T-cell (primary cell): ENCODE data around the gene FBXO44. TPM values are rescaled to one million over a fixed set of nuclear protein-coding genes. Genes with fewer than 3 reads are reported as not detected.

ENCODE experiments used
- ATAC-seq, 4 experiments: fragments of 200-7000 bp in 3 of 4; fragments of 150-1000 bp in 1 of 4; cut with Tn5 transposase; replicated peaks in 1 of 4; 1 replicate in 3 of 4; 2 replicates in 1 of 4; pipeline ENCODE4 v1.10.0; 2021; ENCODE audit warnings: moderate library complexity in 3 of 4, mild to moderate bottlenecking in 2 of 4, moderate number of reproducible peaks in 1 of 4
- CTCF ChIA-PET, 2 donors: fragments of 300-600 bp; sonication (Branson Sonifier 250); formaldehyde crosslinking; loops; one replicate each; lab custom pipeline; 2022; ENCODE audit warnings: antibody characterized with exemption in 2 of 2; lab: Charles Lee
- POLR2A ChIA-PET, 2 donors: fragments of 300-600 bp; sonication (Branson Sonifier 250); formaldehyde crosslinking; loops; one replicate each; lab custom pipeline; 2022; ENCODE audit warnings: antibody characterized with exemption in 2 of 2; lab: Charles Lee
- DNase-seq, 35 experiments: peaks; one replicate each; pipeline versions ENCODE4 v3.0.0 to v3.0.0-alpha.2; 2013 to 2023
- H3K27ac ChIP-seq: one replicate; pipeline ENCODE4 v1.5.1; 2013; ENCODE audit warnings: low read length
- H3K27me3 ChIP-seq, 2 experiments: replicated peaks in 1 of 2; 1 replicate in 1 of 2; 2 replicates in 1 of 2; pipeline versions ENCODE4 v1.6.1 to v1.7.0; 2013; ENCODE audit warnings: low read length in 1 of 2, mixed read lengths in 1 of 2; ENCODE audit not compliant: control insufficient read depth in 2 of 2, insufficient read depth in 2 of 2; ENCODE audit errors: extremely low read depth in 1 of 2
- H3K36me3 ChIP-seq, 2 donors: 1 replicate in 1 of 2; 2 replicates in 1 of 2; pipeline versions ENCODE4 v1.6.1 to v1.7.0; 2013; ENCODE audit warnings: low read length in 1 of 2; ENCODE audit not compliant: control insufficient read depth in 2 of 2, insufficient read depth in 1 of 2; ENCODE audit errors: extremely low read depth in 1 of 2
- H3K4me1 ChIP-seq, 2 experiments: 1 replicate in 1 of 2; 2 replicates in 1 of 2; pipeline versions ENCODE4 v1.6.1 to v1.7.0; 2013; ENCODE audit warnings: low read length in 2 of 2, mixed read lengths in 1 of 2; ENCODE audit not compliant: insufficient read depth in 2 of 2, control insufficient read depth in 1 of 2; ENCODE audit errors: extremely low read depth in 1 of 2
- H3K4me3 ChIP-seq, 2 donors: 1 replicate in 1 of 2; 2 replicates in 1 of 2; pipeline versions ENCODE4 v1.5.1 to v1.7.0; 2013; ENCODE audit warnings: mild to moderate bottlenecking in 2 of 2, low read length in 1 of 2, moderate library complexity in 1 of 2; ENCODE audit not compliant: control insufficient read depth in 1 of 2; ENCODE audit errors: extremely low read depth in 1 of 2
- H3K9me3 ChIP-seq: 2 replicates; pipeline ENCODE4 v1.7.0; 2013
- H3K27ac Mint-ChIP-seq, 2 donors: one replicate each; pipeline ENCODE4 v1.8.0; 2020 to 2021; ENCODE audit warnings: mild to moderate bottlenecking in 2 of 2, mixed read lengths in 2 of 2
- H3K27me3 Mint-ChIP-seq, 2 donors: one replicate each; pipeline ENCODE4 v1.8.0; 2021 to 2022; ENCODE audit warnings: mixed read lengths in 2 of 2
- H3K36me3 Mint-ChIP-seq: one replicate; pipeline ENCODE4 v1.8.0; 2021; ENCODE audit warnings: mixed read lengths
- H3K4me1 Mint-ChIP-seq, 3 donors: one replicate each; pipeline ENCODE4 v1.8.0; 2020 to 2022; ENCODE audit warnings: mixed read lengths in 3 of 3, mild to moderate bottlenecking in 1 of 3
- H3K4me3 Mint-ChIP-seq, 3 donors: one replicate each; pipeline ENCODE4 v1.8.0; 2020 to 2022; ENCODE audit warnings: mild to moderate bottlenecking in 3 of 3, mixed read lengths in 3 of 3, moderate library complexity in 3 of 3
- H3K9me3 Mint-ChIP-seq, 3 donors: one replicate each; pipeline ENCODE4 v1.8.0; 2020 to 2022; ENCODE audit warnings: mixed read lengths in 3 of 3
- WGBS: methylation state at CpG from one replicate; pipeline ENCODE4 v1.1.5; 2013; ENCODE audit warnings: missing lambda C conversion rate; ENCODE audit not compliant: insufficient coverage; 5-methylcytosine and 5-hydroxymethylcytosine counted together
- total RNA-seq, 35 experiments: library from RNA in 6 of 35; stranded (reverse) in 6 of 35; fragments of 120-200 nt in 1 of 35; gene quantifications; one replicate each; pipeline versions ENCODE4 v1.2.1 to v1.2.4 and lab custom pipeline; 2013 to 2026

Gene FBXO44
- total RNA-seq, 5 donors from 2014 or later (not counting 1 experiment from before 2014, with no cell fraction given) = 46.7 to 64.5 (median 54.3) TPM

DNA sequence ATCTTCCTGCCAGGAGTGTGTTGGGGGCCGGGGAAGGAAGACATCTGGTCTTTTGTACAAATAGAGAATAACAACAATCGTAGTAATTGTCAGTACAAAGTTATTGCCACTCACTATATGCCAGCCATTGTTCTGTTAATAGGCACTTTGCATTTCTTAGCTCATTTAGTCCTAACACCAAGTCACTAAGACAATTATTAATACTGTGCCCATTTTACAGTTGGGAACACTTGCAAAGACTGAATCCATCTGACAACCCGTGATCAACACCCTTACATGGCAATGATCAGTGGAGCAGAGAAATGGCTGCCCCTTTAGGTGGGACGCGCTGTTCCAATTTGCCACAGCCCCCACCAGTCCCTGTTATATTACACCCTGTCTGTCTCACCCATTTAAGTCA, 33.8 kb upstream of the FBXO44 start:
- H3K27me3 Mint-ChIP-seq = peaks cover 12 to 37% of the 10 kb centered on the region in 2 donors
- H3K27ac Mint-ChIP-seq = no peak overlapping the region
- Histone ChIP-seq H3K27ac (no peak overlapping the region), H3K36me3 (no peaks in the 10 kb centered on the region), H3K9me3 (no peaks in the 10 kb centered on the region), H3K4me1 (no peaks in the 10 kb centered on the region), H3K27me3 (peaks cover 0 to 60% of the 10 kb centered on the region in 2 experiments), H3K4me3 (no peak overlapping the region)
- DNase-seq = no peak
- ChIA-PET POLR2A (interaction anchor here in 1 of 2 donors (0.6 kb wide), 1 partner anchor 24 kb away, joined by 3 read pairs; no protein-coding TSS in a partner anchor), CTCF (no interaction called here)
- H3K9me3 Mint-ChIP-seq = no peaks in the 10 kb centered on the region
- 89% methylated on average over 3 of the region's 5 CpGs for WGBS
- H3K4me3 Mint-ChIP-seq = no peak overlapping the region
- H3K4me1 Mint-ChIP-seq = no peaks in the 10 kb centered on the region
- no peak for ATAC-seq
- H3K36me3 Mint-ChIP-seq = no peaks in the 10 kb centered on the region

DNA sequence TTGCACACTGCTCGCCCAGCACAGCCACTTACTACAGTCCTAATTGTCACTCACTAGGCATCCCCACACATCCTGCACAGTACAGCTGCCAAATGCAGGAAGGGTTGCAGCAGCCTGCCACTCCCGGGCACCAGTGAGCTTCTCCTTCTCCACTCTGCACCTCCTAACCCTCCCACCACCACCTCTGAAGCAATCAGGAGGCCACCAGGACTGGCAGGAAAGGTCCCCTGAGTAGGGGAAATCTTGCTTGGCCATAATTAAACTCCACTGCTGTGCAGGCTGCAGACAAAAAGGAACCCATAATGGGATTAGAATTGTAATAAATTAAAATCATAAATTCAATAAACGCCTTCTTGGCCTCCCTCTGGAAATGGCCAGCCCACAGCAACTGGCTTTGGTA, 32.3 kb upstream of the FBXO44 start:
- no peaks in the 10 kb centered on the region for H3K36me3 Mint-ChIP-seq
- ChIA-PET POLR2A (no interaction called here), CTCF (interaction anchor here in 1 of 2 donors (0.6 kb wide), 1 partner anchor 381 kb away, joined by 5 read pairs; no protein-coding TSS in a partner anchor)
- WGBS = 13% methylated on average over 2 of the region's 3 CpGs
- no peaks in the 10 kb centered on the region for H3K9me3 ChIP-seq
- H3K4me3 ChIP-seq = no peak overlapping the region
- H3K4me3 Mint-ChIP-seq = no peak overlapping the region
- DNase-seq (no peak), ATAC-seq (no peak)
- H3K4me1 ChIP-seq = no peaks in the 10 kb centered on the region
- peaks cover 0 to 57% of the 10 kb centered on the region in 2 experiments for H3K27me3 ChIP-seq
- no peaks in the 10 kb centered on the region for H3K4me1 Mint-ChIP-seq
- no peak overlapping the region for H3K27ac Mint-ChIP-seq
- peaks cover 18 to 41% of the 10 kb centered on the region in 2 donors for H3K27me3 Mint-ChIP-seq
- no peaks in the 10 kb centered on the region for H3K36me3 ChIP-seq
- no peak overlapping the region for H3K27ac ChIP-seq
- H3K9me3 Mint-ChIP-seq = no peaks in the 10 kb centered on the region

DNA sequence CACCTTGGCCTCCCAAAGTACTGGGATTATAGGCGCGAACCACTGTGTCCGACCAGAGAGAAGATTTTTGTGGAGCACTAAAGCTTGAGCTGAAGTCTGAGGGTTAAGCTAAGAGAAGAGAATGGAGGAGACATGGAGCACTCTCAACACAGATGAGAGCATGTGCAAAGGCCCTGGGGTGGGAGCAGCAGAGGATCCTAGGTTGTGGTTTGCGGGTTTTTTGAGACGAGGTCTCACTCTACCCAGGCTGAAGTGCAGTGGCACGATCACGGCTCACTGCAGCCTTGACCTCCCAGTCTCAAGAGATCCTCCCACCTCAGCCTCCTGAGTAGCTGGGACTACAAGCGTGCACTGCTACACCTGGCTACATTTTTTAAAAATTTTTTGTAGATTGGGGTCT, 31.0 kb upstream of the FBXO44 start:
- Histone ChIP-seq H3K36me3 (no peaks in the 10 kb centered on the region), H3K27me3 (peaks cover 0 to 57% of the 10 kb centered on the region in 2 experiments), H3K4me3 (no peak overlapping the region), H3K4me1 (no peaks in the 10 kb centered on the region), H3K9me3 (no peaks in the 10 kb centered on the region), H3K27ac (no peak overlapping the region)
- no peak overlapping the region for H3K27ac Mint-ChIP-seq
- POLR2A ChIA-PET = no interaction called here
- no peaks in the 10 kb centered on the region for H3K4me1 Mint-ChIP-seq
- no peaks in the 10 kb centered on the region for H3K9me3 Mint-ChIP-seq
- H3K4me3 Mint-ChIP-seq = no peak overlapping the region
- no peak for DNase-seq
- peaks cover 18 to 42% of the 10 kb centered on the region in 2 donors for H3K27me3 Mint-ChIP-seq
- H3K36me3 Mint-ChIP-seq = no peaks in the 10 kb centered on the region
- ATAC-seq = no peak
- WGBS = 86% methylated on average over 6 of the region's 8 CpGs
- CTCF ChIA-PET = interaction anchor here in 1 of 2 donors (0.6 kb wide), 1 partner anchor 40 kb away, joined by 3 read pairs; the partner anchor contains the start of gene FBXO6

DNA sequence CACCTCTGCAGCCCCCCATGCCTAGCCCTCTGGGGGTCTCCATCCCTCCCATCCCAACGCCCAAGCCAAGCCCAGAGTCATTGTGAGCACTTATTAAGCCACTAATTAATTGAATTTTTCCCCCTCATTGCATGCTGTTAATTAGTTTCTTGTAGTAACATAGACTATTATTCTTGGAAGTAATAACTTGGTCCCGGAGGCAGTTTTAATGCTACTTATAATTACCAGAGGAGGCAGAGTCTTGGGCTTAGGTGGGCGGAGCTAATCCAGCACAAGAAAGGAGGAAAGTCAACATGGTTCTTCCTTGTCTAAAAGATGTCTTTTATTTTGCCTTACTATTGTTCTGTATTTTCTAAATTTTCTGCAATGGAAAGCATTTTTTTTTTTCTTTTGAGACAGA, 28.1 kb upstream of the FBXO44 start:
- CTCF ChIA-PET = no interaction called here
- POLR2A ChIA-PET = no interaction called here
- H3K9me3 Mint-ChIP-seq = no peaks in the 10 kb centered on the region
- H3K36me3 ChIP-seq = no peaks in the 10 kb centered on the region
- H3K27ac ChIP-seq = no peak overlapping the region
- H3K27me3 ChIP-seq = peaks cover 0 to 59% of the 10 kb centered on the region in 2 experiments
- H3K27ac Mint-ChIP-seq = no peak overlapping the region
- no peaks in the 10 kb centered on the region for H3K4me1 ChIP-seq
- no peak for DNase-seq
- no peaks in the 10 kb centered on the region for H3K36me3 Mint-ChIP-seq
- no peak for ATAC-seq
- no peak overlapping the region for H3K4me3 ChIP-seq
- no CpG with 5 or more reads among the region's 3 CpGs for WGBS
- H3K4me3 Mint-ChIP-seq = no peak overlapping the region
- peaks cover 28 to 39% of the 10 kb centered on the region in 2 donors for H3K27me3 Mint-ChIP-seq
- H3K4me1 Mint-ChIP-seq = no peaks in the 10 kb centered on the region
- no peaks in the 10 kb centered on the region for H3K9me3 ChIP-seq

DNA sequence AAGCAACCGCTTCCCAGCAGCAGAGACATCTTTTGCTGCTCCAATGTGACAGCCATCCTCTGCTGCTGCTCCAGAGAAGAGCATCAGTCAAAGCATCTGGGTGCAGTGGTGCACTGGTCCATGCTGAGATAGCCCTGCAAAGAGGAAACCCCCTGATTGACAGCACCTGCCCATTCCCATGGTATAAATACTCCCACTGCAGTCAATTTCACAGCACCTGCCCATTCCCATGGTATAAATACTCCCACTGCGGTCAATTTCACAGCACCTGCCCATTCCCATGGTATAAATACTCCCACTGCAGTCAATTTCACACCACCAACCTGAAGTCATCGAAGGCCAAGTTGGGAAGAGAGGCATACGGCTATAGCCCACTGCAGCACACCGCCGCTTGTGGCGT, 25.9 kb upstream of the FBXO44 start:
- H3K36me3 Mint-ChIP-seq = no peaks in the 10 kb centered on the region
- CTCF ChIA-PET = no interaction called here
- Histone ChIP-seq H3K36me3 (no peaks in the 10 kb centered on the region), H3K27me3 (peaks cover 0 to 45% of the 10 kb centered on the region in 2 experiments), H3K4me1 (no peaks in the 10 kb centered on the region), H3K27ac (no peak overlapping the region), H3K4me3 (no peak overlapping the region), H3K9me3 (no peaks in the 10 kb centered on the region)
- H3K27me3 Mint-ChIP-seq = peaks cover 28 to 29% of the 10 kb centered on the region in 2 donors
- H3K27ac Mint-ChIP-seq = no peak overlapping the region
- ATAC-seq (no peak), DNase-seq (no peak)
- no peak overlapping the region for H3K4me3 Mint-ChIP-seq
- H3K4me1 Mint-ChIP-seq = no peaks in the 10 kb centered on the region
- POLR2A ChIA-PET = no interaction called here
- 80% methylated on average over 2 of the region's 7 CpGs for WGBS
- no peaks in the 10 kb centered on the region for H3K9me3 Mint-ChIP-seq

DNA sequence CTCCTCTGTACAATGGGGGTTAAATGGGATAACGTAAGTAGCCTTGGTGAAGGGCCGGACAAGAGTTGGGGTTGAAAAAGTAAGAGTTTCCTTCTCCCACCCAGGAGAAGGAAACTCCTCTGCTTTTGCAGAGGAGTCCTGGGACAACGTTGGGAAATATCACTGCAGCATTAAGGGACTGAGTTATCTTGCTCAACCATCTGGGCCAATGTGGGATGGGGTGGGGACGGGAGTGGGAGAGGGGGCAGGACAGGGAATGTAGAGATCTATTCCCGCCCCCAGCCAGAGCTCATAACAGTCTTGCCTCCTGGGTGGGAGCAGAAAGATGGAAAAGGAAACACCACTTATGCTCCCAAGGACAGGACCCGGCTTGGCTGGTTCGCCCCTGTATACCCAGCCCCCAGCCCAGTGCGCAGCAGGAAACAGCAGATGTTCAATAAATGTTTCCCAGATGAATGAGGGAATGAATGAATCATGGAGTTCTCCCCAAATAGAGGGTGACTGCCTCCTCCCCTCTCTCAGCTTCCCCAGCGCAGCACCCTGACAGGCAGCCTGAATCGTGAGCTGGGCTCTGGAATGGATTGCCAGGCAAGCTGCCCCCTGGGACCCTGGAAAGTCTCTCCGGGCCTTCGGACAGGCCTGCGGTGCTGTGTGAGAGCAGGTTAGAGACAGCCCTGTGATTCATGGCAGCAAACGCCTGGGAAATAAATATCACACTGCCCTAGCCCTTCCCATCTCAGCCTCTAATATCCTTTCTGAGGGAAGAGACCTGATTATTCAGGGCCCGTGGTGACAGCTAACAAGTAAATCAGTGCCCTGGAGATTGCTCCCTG, 25.3 kb upstream of the FBXO44 start:
- ChIA-PET POLR2A (no interaction called here), CTCF (no interaction called here)
- no peak for ATAC-seq
- no peaks in the 10 kb centered on the region for H3K4me1 Mint-ChIP-seq
- Histone ChIP-seq H3K27me3 (peaks cover 0 to 47% of the 10 kb centered on the region in 2 experiments), H3K4me1 (no peaks in the 10 kb centered on the region), H3K27ac (no peak overlapping the region), H3K4me3 (no peak overlapping the region), H3K36me3 (no peaks in the 10 kb centered on the region), H3K9me3 (no peaks in the 10 kb centered on the region)
- no CpG with 5 or more reads among the region's 15 CpGs for WGBS
- no peak for DNase-seq
- no peak overlapping the region for H3K27ac Mint-ChIP-seq
- H3K9me3 Mint-ChIP-seq = no peaks in the 10 kb centered on the region
- H3K36me3 Mint-ChIP-seq = no peaks in the 10 kb centered on the region
- H3K27me3 Mint-ChIP-seq = peaks cover 28 to 29% of the 10 kb centered on the region in 2 donors
- no peak overlapping the region for H3K4me3 Mint-ChIP-seq
